Brain microvascular endothelial cell (primary cell): ENCODE data around the gene FUT8.
A peak's percentile ranks its signal among the peaks of the same experiment; 100 is the strongest.

Experiments
- DNase-seq: peaks from one replicate; pipeline ENCODE4 v3.0.0-alpha.2; 2020
- H3K27ac ChIP-seq: fragments of 250-450 bp; sonication (Bioruptor Pico); 2 replicates; pipeline ENCODE4 v1.5.1; 2020; ENCODE audit warnings: mild to moderate bottlenecking, moderate library complexity
- H3K27me3 ChIP-seq: fragments of 250-450 bp; sonication (Bioruptor Pico); replicated peaks from 2 replicates; pipeline ENCODE4 v1.5.1; 2020; ENCODE audit warnings: mild to moderate bottlenecking
- H3K36me3 ChIP-seq: fragments of 250-450 bp; sonication (Bioruptor Pico); replicated peaks from 2 replicates; pipeline ENCODE4 v1.5.1; 2020; ENCODE audit warnings: mild to moderate bottlenecking
- H3K4me3 ChIP-seq: 2 replicates; pipeline ENCODE4 v1.5.1; 2011; ENCODE audit warnings: low read depth, mild to moderate bottlenecking, control low read depth, low read length, moderate library complexity
- CTCF ChIP-seq: IDR thresholded peaks from 2 replicates; pipeline ENCODE4 v1.5.1; 2011; ENCODE audit warnings: low read depth, mild to moderate bottlenecking, moderate library complexity, low read length, control low read depth, inconsistent platforms; ENCODE audit errors: missing control alignments
- in situ Hi-C: cut with HindIII; loops from 2 replicates; pipeline ENCODE4 v1.10.0; 2017; ENCODE audit warnings: low sequenced_read_pairs, low pct_ligation_motif_present

Gene FUT8

GRCh38 chr14:65432361-65432948 lies 19.9 kb downstream of the FUT8 start:
- Histone ChIP-seq H3K27me3 (no peaks in the 10 kb centered on the region), H3K36me3 (no peaks in the 10 kb centered on the region), H3K4me3 (no peak overlapping the region), H3K27ac (peak overlapping the region; percentile 4)
- peak; percentile 18 for DNase-seq
- in situ Hi-C loops: no loop called here
- no peak for TF ChIP-seq CTCF

GRCh38 chr14:65433157-65433556 lies 20.6 kb downstream of the FUT8 start:
- in situ Hi-C loops: no loop called here
- DNase-seq: no peak
- Histone ChIP-seq H3K27me3 (no peaks in the 10 kb centered on the region), H3K4me3 (no peak overlapping the region), H3K36me3 (no peaks in the 10 kb centered on the region), H3K27ac (no peak overlapping the region)
- no peak for TF ChIP-seq CTCF

GRCh38 chr14:65433646-65434045 lies 21.1 kb downstream of the FUT8 start:
- no peak overlapping the region for H3K27ac ChIP-seq

GRCh38 chr14:65434216-65434850 lies 21.8 kb downstream of the FUT8 start:
- TF ChIP-seq CTCF: no peak
- H3K27ac ChIP-seq: no peak overlapping the region

More at GRCh38 chr14:65433646-65434045, 21.1 kb downstream of the FUT8 start:
- in situ Hi-C loops: no loop called here
- Histone ChIP-seq H3K4me3 (no peak overlapping the region), H3K36me3 (no peaks in the 10 kb centered on the region), H3K27me3 (no peaks in the 10 kb centered on the region)
- TF ChIP-seq CTCF: no peak
- no peak for DNase-seq

GRCh38 chr14:65438266-65438933 lies 25.9 kb downstream of the FUT8 start:
- no peak for TF ChIP-seq CTCF
- in situ Hi-C loops: no loop called here

More at GRCh38 chr14:65434216-65434850, 21.8 kb downstream of the FUT8 start:
- in situ Hi-C loops: no loop called here
- Histone ChIP-seq H3K27me3 (no peaks in the 10 kb centered on the region), H3K4me3 (no peak overlapping the region), H3K36me3 (no peaks in the 10 kb centered on the region)
- DNase-seq: no peak

More at GRCh38 chr14:65438266-65438933, 25.9 kb downstream of the FUT8 start:
- no peak overlapping the region for H3K4me3 ChIP-seq
- no peaks in the 10 kb centered on the region for H3K36me3 ChIP-seq
- DNase-seq: no peak
- H3K27me3 ChIP-seq: no peaks in the 10 kb centered on the region
- H3K27ac ChIP-seq: no peak overlapping the region
